IMR-90 (cell line): ENCODE data around the gene CNPY2. TPM values are rescaled to one million over a fixed set of nuclear protein-coding genes. Genes with fewer than 3 reads are reported as not detected.
A peak's percentile ranks its signal among the peaks of the same experiment; 100 is the strongest.

ENCODE experiments used
- ATAC-seq: fragments of 200-7000 bp; cut with Tn5 transposase; 2 replicates; pipeline ENCODE4 v1.9.1; 2020; ENCODE audit warnings: low read depth, mild to moderate bottlenecking, moderate library complexity
- BruUV-seq: library from RNA; stranded (reverse); fragments of 400-500 nt; replicated peaks from 2 replicates; lab custom pipeline; 2021; lab: Mats Ljungman, UMichigan
- CTCF ChIA-PET: fragments of 300-600 bp; formaldehyde crosslinking; extraction: SDS; loops from one replicate; lab custom pipeline; 2021; ENCODE audit warnings: antibody characterized with exemption; lab: Yijun Ruan, JAX
- POLR2A ChIA-PET: fragments of 300-600 bp; sonication (Branson Sonifier 250); formaldehyde crosslinking; loops from one replicate; lab custom pipeline; 2022; ENCODE audit warnings: antibody characterized with exemption; ENCODE audit not compliant: unreplicated experiment; lab: Charles Lee
- DNase-seq: peaks from one replicate; pipeline ENCODE4 v3.0.0; 2013
- H2AFZ ChIP-seq: replicated peaks from 2 replicates; pipeline ENCODE3; 2013; ENCODE audit warnings: low read length, mild to moderate bottlenecking; ENCODE audit not compliant: poor library complexity
- H2AK5ac ChIP-seq: 2 replicates; pipeline ENCODE4 v1.6.1; 2013; ENCODE audit warnings: low read depth, low read length, inconsistent platforms
- H2AK9ac ChIP-seq: replicated peaks from 2 replicates; pipeline ENCODE3; 2013; ENCODE audit warnings: mild to moderate bottlenecking, low read depth, low read length, moderate library complexity; ENCODE audit not compliant: poor library complexity
- H2BK120ac ChIP-seq: 2 replicates; pipeline ENCODE4 v1.6.1; 2013; ENCODE audit warnings: low read depth, low read length, inconsistent platforms
- H2BK15ac ChIP-seq: 3 replicates; pipeline ENCODE4 v1.6.1; 2013; ENCODE audit warnings: low read depth, low read length, inconsistent platforms
- H2BK20ac ChIP-seq: 2 replicates; pipeline ENCODE4 v1.6.1; 2013; ENCODE audit warnings: low read depth, mild to moderate bottlenecking, inconsistent platforms, low read length, moderate library complexity
- H2BK5ac ChIP-seq: 2 replicates; pipeline ENCODE4 v1.6.1; 2013; ENCODE audit warnings: mild to moderate bottlenecking, low read depth, low read length, inconsistent platforms; ENCODE audit not compliant: poor library complexity, severe bottlenecking
- H3K14ac ChIP-seq: replicated peaks from 2 replicates; pipeline ENCODE4 v1.6.1; 2013; ENCODE audit warnings: low read depth, low read length, inconsistent platforms
- H3K18ac ChIP-seq: 2 replicates; pipeline ENCODE4 v1.6.1; 2013; ENCODE audit warnings: low read depth, low read length, control low read depth
- H3K23ac ChIP-seq: 2 replicates; pipeline ENCODE4 v1.6.1; 2013; ENCODE audit warnings: low read depth, low read length, inconsistent platforms
- H3K27ac ChIP-seq: 2 replicates; pipeline ENCODE4 v1.5.1; 2013; ENCODE audit warnings: mild to moderate bottlenecking, control low read depth, low read length; ENCODE audit not compliant: insufficient read depth
- H3K27me3 ChIP-seq: 2 replicates; pipeline ENCODE4 v1.6.1; 2013; ENCODE audit warnings: low read length; ENCODE audit not compliant: control insufficient read depth, insufficient read depth
- H3K36me3 ChIP-seq: 2 replicates; pipeline ENCODE4 v1.6.1; 2013; ENCODE audit warnings: low read length, mixed read lengths; ENCODE audit not compliant: control insufficient read depth, insufficient read depth
- H3K4ac ChIP-seq: 2 replicates; pipeline ENCODE4 v1.6.1; 2013; ENCODE audit warnings: low read depth, low read length, inconsistent platforms
- H3K4me1 ChIP-seq: 2 replicates; pipeline ENCODE4 v1.6.1; 2013; ENCODE audit warnings: low read length, mixed read lengths; ENCODE audit not compliant: control insufficient read depth, insufficient read depth
- H3K4me2 ChIP-seq: 2 replicates; pipeline ENCODE4 v1.6.1; 2013; ENCODE audit warnings: low read depth, mild to moderate bottlenecking, control low read depth, low read length, moderate library complexity
- H3K4me3 ChIP-seq: 2 replicates; pipeline ENCODE4 v1.5.1; 2013; ENCODE audit warnings: low read depth, mild to moderate bottlenecking, control low read depth, low read length, moderate library complexity; ENCODE audit not compliant: insufficient read depth
- H3K56ac ChIP-seq: 2 replicates; pipeline ENCODE4 v1.6.1; 2013; ENCODE audit warnings: low read length, inconsistent platforms; ENCODE audit not compliant: insufficient read depth; ENCODE audit errors: extremely low read depth
- H3K79me1 ChIP-seq, 2 experiments: 2 replicates each; pipeline ENCODE4 v1.6.1; 2013; ENCODE audit warnings: low read length in 2 of 2, inconsistent platforms in 1 of 2, low read depth in 1 of 2
- H3K9ac ChIP-seq: 2 replicates; pipeline ENCODE4 v1.6.1; 2013; ENCODE audit warnings: low read depth, low read length, control low read depth
- H3K9me1 ChIP-seq: 2 replicates; pipeline ENCODE4 v1.6.1; 2013; ENCODE audit warnings: low read length, inconsistent platforms; ENCODE audit not compliant: insufficient read depth
- H3K9me3 ChIP-seq: 2 replicates; pipeline ENCODE4 v1.6.1; 2013; ENCODE audit warnings: low read length; ENCODE audit not compliant: control insufficient read depth, insufficient read depth
- H4K20me1 ChIP-seq: 2 replicates; pipeline ENCODE4 v1.6.1; 2013; ENCODE audit warnings: low read length, inconsistent platforms; ENCODE audit not compliant: insufficient read depth
- H4K5ac ChIP-seq: 2 replicates; pipeline ENCODE4 v1.6.1; 2013; ENCODE audit warnings: mild to moderate bottlenecking, low read depth, low read length, control low read depth
- H4K8ac ChIP-seq, 2 experiments: 2 replicates each; pipeline ENCODE4 v1.6.1; 2013; ENCODE audit warnings: low read depth in 2 of 2, low read length in 2 of 2, control low read depth in 1 of 2, inconsistent platforms in 1 of 2
- H4K91ac ChIP-seq: 2 replicates; pipeline ENCODE4 v1.6.1; 2013; ENCODE audit warnings: low read depth, low read length, inconsistent platforms; ENCODE audit not compliant: insufficient read depth
- CEBPB ChIP-seq: IDR thresholded peaks from 2 replicates; pipeline ENCODE4 v1.6.1; 2012; ENCODE audit warnings: low read depth, low read length, improper control_type of control experiment
- CHD1 ChIP-seq: IDR thresholded peaks from 2 replicates; pipeline ENCODE4 v1.6.1; 2012; ENCODE audit warnings: low read depth, low read length, improper control_type of control experiment
- FOS ChIP-seq: fragments of 150-350 bp; IDR thresholded peaks from 2 replicates; pipeline ENCODE4 v1.6.1; 2016; ENCODE audit warnings: low read depth, low read length
- MAFK ChIP-seq: IDR thresholded peaks from 2 replicates; pipeline ENCODE4 v1.6.1; 2012; ENCODE audit warnings: low read depth, low read length, improper control_type of control experiment
- MAZ ChIP-seq: IDR thresholded peaks from 2 replicates; pipeline ENCODE4 v1.6.1; 2012; ENCODE audit warnings: low read depth, mild to moderate bottlenecking, low read length, improper control_type of control experiment, moderate library complexity, borderline replicate concordance
- MXI1 ChIP-seq: IDR thresholded peaks from 2 replicates; pipeline ENCODE4 v1.6.1; 2012; ENCODE audit warnings: low read depth, mild to moderate bottlenecking, low read length, moderate library complexity, borderline replicate concordance
- NFE2L2 ChIP-seq: fragments of 150-350 bp; IDR thresholded peaks from 2 replicates; pipeline ENCODE4 v1.6.1; 2016; ENCODE audit warnings: low read depth, mild to moderate bottlenecking, low read length
- POLR2A ChIP-seq: IDR thresholded peaks from 2 replicates; pipeline ENCODE4 v1.6.1; 2012; ENCODE audit warnings: mild to moderate bottlenecking, low read depth, low read length
- RAD21 ChIP-seq: IDR thresholded peaks from 2 replicates; pipeline ENCODE4 v1.6.1; 2012; ENCODE audit warnings: low read length, improper control_type of control experiment
- RCOR1 ChIP-seq: IDR thresholded peaks from 2 replicates; pipeline ENCODE4 v1.6.1; 2012; ENCODE audit warnings: mild to moderate bottlenecking, low read length, improper control_type of control experiment; ENCODE audit not compliant: insufficient replicate concordance
- RFX5 ChIP-seq: IDR thresholded peaks from 2 replicates; pipeline ENCODE4 v1.8.0; 2012; ENCODE audit warnings: low read depth, mild to moderate bottlenecking, low read length, moderate library complexity
- SMC3 ChIP-seq: fragments of 150-350 bp; IDR thresholded peaks from 2 replicates; pipeline ENCODE4 v1.6.1; 2016; ENCODE audit warnings: low read depth, mild to moderate bottlenecking, antibody characterized with exemption, low read length, moderate library complexity
- WGBS, 2 experiments: methylation state at CpG; one replicate each; pipeline versions ENCODE4 v1.1.5 to v1.1.7; 2013; ENCODE audit warnings: missing lambda C conversion rate in 2 of 2; ENCODE audit not compliant: insufficient read length in 1 of 2; ENCODE audit errors: extremely low coverage in 2 of 2; 5-methylcytosine and 5-hydroxymethylcytosine counted together
- dilution Hi-C: fragments of 300-500 bp; cut with HindIII; formaldehyde crosslinking; loops from one replicate; pipeline ENCODE4 v1.14.3; 2018; ENCODE audit warnings: low sequenced_read_pairs; ENCODE audit not compliant: unreplicated experiment
- in situ Hi-C: fragments of 300-500 bp; cut with MboI; formaldehyde crosslinking; loops from 3 replicates; pipeline ENCODE4 v1.14.3; 2019; ENCODE audit warnings: low sequenced_read_pairs, inconsistent platforms, mixed read lengths
- intact Hi-C: fragments of 100-400 bp; cut with micrococcal nuclease; formaldehyde crosslinking; loops from 2 replicates; pipeline ENCODE4 v1.10.0; 2022
- polyA plus RNA-seq, 3 experiments: library from polyadenylated mRNA; depleted of rRNA; stranded (reverse); fragments of >200 nt; gene quantifications; 2 replicates each; pipeline ENCODE4 v1.2.3, GENCODE V29; 2012; ENCODE audit warnings: low replicate concordance in 1 of 3
- total RNA-seq: library from RNA; depleted of rRNA; stranded (reverse); fragments of >200 nt; gene quantifications from 2 replicates; pipeline ENCODE4 v1.2.3, GENCODE V29; 2012
- TF ChIP-seq, protein P1 (sequence below): fragments of 150-350 bp; IDR thresholded peaks from 2 replicates; pipeline ENCODE4 v1.6.1; 2016; ENCODE audit warnings: low read depth, mild to moderate bottlenecking, low read length, moderate library complexity, borderline replicate concordance
- TF ChIP-seq, protein P2 (sequence below): conservative IDR thresholded peaks from 2 replicates; pipeline ENCODE4 v1.5.1; 2012; ENCODE audit warnings: mild to moderate bottlenecking, low read depth, low read length, improper control_type of control experiment

The CNPY2 gene
- total and polyA plus RNA-seq, 2 of the 4 experiments (the other 2 are of a cell fraction): 65.2 to 175 TPM

DNA sequence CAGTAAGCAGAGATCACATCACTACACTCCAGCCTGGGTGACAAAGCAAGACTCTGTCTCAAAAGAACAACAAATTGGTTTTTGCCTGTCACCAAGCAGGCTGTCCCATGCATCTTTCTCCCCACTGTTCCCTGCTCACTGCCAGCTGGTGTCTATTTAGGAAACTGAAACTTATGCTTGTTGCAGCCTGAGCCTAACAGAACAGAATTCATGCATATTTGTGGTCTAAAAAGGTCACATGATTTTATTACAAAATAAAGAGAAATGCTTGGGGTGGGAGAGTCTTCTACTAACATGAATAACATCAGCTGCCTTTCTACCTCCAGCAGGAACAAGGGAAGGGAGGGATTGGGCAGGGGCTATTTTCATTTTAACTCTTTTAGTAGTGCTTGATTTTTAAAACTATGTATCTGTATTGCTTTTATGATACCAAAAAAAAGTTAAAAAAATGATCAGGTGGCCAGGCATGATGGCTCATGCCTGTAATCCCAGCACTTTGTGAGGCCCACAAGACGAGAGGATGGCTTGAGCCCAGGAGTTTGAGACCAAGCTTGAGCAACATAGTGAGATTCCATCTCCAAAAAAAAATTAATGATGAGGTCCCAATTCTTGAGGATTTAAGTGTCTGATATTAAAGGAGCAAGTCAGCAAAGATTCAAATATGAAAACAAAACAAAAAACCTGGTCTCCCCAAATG is 43.2 kb upstream of the CNPY2 start:
- in situ Hi-C loops: loop anchor here (10.0 kb wide), 1 partner anchor 106 kb away; the partner anchor contains the start of gene SPRYD4
- Histone ChIP-seq H3K14ac (peak overlapping the region; percentile 96), H2AFZ (no peak overlapping the region)
- TF ChIP-seq RCOR1 (no peak), NFE2L2 (no peak), CHD1 (no peak), MAFK (no peak), RAD21 (no peak; the same call in 1 of the 2 replicates), FOS (no peak), MAZ (no peak), SMC3 (0 out of 2 replicates have a peak, but pooled peaks have one; percentile 10), RFX5 (no peak), POLR2A (peak; percentile 51; the same call in 1 of the 2 replicates), CEBPB (0 out of 2 replicates have a peak, but pooled peaks have one; percentile 49), MXI1 (peak; percentile 59; the same call in 1 of the 2 replicates)
- TF ChIP-seq, protein P1, sequence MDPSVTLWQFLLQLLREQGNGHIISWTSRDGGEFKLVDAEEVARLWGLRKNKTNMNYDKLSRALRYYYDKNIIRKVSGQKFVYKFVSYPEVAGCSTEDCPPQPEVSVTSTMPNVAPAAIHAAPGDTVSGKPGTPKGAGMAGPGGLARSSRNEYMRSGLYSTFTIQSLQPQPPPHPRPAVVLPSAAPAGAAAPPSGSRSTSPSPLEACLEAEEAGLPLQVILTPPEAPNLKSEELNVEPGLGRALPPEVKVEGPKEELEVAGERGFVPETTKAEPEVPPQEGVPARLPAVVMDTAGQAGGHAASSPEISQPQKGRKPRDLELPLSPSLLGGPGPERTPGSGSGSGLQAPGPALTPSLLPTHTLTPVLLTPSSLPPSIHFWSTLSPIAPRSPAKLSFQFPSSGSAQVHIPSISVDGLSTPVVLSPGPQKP: no peak
- TF ChIP-seq, protein P2, sequence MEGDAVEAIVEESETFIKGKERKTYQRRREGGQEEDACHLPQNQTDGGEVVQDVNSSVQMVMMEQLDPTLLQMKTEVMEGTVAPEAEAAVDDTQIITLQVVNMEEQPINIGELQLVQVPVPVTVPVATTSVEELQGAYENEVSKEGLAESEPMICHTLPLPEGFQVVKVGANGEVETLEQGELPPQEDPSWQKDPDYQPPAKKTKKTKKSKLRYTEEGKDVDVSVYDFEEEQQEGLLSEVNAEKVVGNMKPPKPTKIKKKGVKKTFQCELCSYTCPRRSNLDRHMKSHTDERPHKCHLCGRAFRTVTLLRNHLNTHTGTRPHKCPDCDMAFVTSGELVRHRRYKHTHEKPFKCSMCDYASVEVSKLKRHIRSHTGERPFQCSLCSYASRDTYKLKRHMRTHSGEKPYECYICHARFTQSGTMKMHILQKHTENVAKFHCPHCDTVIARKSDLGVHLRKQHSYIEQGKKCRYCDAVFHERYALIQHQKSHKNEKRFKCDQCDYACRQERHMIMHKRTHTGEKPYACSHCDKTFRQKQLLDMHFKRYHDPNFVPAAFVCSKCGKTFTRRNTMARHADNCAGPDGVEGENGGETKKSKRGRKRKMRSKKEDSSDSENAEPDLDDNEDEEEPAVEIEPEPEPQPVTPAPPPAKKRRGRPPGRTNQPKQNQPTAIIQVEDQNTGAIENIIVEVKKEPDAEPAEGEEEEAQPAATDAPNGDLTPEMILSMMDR: no peak

More for the DNA sequence above, 43.2 kb upstream of the CNPY2 start:
- BruUV-seq: no TSS peak
- Histone ChIP-seq H3K4me2 (peak overlapping the region; percentile 88), H3K9me1 (peaks cover 8% of the 10 kb centered on the region; the same call in 1 of the 2 replicates), H3K4ac (peak overlapping the region; percentile 94), H2BK15ac (no peak overlapping the region; the same call in 2 of the 3 replicates), H4K5ac (peak overlapping the region; percentile 53), H3K56ac (peak overlapping the region; percentile 94), H4K91ac (peak overlapping the region; percentile 34), H3K4me1 (no peaks in the 10 kb centered on the region), H3K27me3 (no peaks in the 10 kb centered on the region), H2BK20ac (no peak overlapping the region), H4K8ac (peak overlapping the region in 1 of 2 experiments; percentile 29; a peak in 2 of 4 replicates), H3K27ac (peak overlapping the region; percentile 85), H4K20me1 (peaks cover 28% of the 10 kb centered on the region; the same call in 1 of the 2 replicates), H2AK5ac (peak overlapping the region; percentile 80; the same call in 1 of the 2 replicates), H3K4me3 (peak overlapping the region; percentile 62), H3K79me1 (peaks cover 14 to 53% of the 10 kb centered on the region in 2 experiments), H3K18ac (peak overlapping the region; percentile 77), H2BK5ac (peak overlapping the region; percentile 72), H2AK9ac (peak overlapping the region; percentile 28), H3K23ac (peak overlapping the region; percentile 97; the same call in 1 of the 2 replicates), H2BK120ac (peak overlapping the region; percentile 5; the same call in 1 of the 2 replicates), H3K9me3 (no peaks in the 10 kb centered on the region), H3K36me3 (peaks cover 25% of the 10 kb centered on the region), H3K9ac (peak overlapping the region; percentile 93)
- ATAC-seq (peak; percentile 25), DNase-seq (peak; percentile 87)
- intact Hi-C loops (no loop called here), dilution Hi-C loops (no loop called here)
- POLR2A ChIA-PET: interaction anchor here (0.5 to 1.3 kb wide), 3 partner anchors 90 to 102 kb away, joined by 3 to 5 read pairs (median 3); partner anchors contain the start of gene TIMELESS
- CTCF ChIA-PET: interaction anchor here (1.2 kb wide), 1 partner anchor 49 kb away, joined by 4 read pairs; no protein-coding TSS in a partner anchor
- no CpG with 5 or more reads among the region's 1 CpG for WGBS, 2 experiments
